Mucosa of rectum (tissue), 2 donors: ENCODE results near the gene AMTN.

Source experiments
- H3K27ac ChIP-seq, 2 donors: one replicate each; pipeline ENCODE4 v1.7.0; 2013; ENCODE audit warnings: inconsistent platforms in 2 of 2, low read depth in 2 of 2, low read length in 2 of 2
- H3K27me3 ChIP-seq, 2 donors: one replicate each; pipeline ENCODE4 v1.7.0; 2013; ENCODE audit warnings: low read length in 2 of 2; ENCODE audit not compliant: control insufficient read depth in 2 of 2, insufficient read depth in 2 of 2
- H3K36me3 ChIP-seq, 2 donors: one replicate each; pipeline ENCODE4 v1.7.0; 2013; ENCODE audit warnings: low read length in 2 of 2; ENCODE audit not compliant: control insufficient read depth in 2 of 2, insufficient read depth in 2 of 2
- H3K4me1 ChIP-seq, 2 donors: one replicate each; pipeline ENCODE4 v1.7.0; 2013; ENCODE audit warnings: low read length in 2 of 2, mild to moderate bottlenecking in 1 of 2; ENCODE audit not compliant: control insufficient read depth in 2 of 2, insufficient read depth in 2 of 2
- H3K4me3 ChIP-seq, 2 donors: one replicate each; pipeline ENCODE4 v1.7.0; 2013; ENCODE audit warnings: low read length in 2 of 2
- H3K9ac ChIP-seq, 2 donors: one replicate each; pipeline ENCODE4 v1.7.0; 2013; ENCODE audit warnings: low read length in 2 of 2, low read depth in 1 of 2, mild to moderate bottlenecking in 1 of 2
- H3K9me3 ChIP-seq, 2 donors: one replicate each; pipeline ENCODE4 v1.7.0; 2013; ENCODE audit warnings: low read length in 2 of 2; ENCODE audit not compliant: control insufficient read depth in 2 of 2
- donor health status: healthy.
- donor health status: Normal muscosa, but diverticular disease.

The AMTN gene

DNA sequence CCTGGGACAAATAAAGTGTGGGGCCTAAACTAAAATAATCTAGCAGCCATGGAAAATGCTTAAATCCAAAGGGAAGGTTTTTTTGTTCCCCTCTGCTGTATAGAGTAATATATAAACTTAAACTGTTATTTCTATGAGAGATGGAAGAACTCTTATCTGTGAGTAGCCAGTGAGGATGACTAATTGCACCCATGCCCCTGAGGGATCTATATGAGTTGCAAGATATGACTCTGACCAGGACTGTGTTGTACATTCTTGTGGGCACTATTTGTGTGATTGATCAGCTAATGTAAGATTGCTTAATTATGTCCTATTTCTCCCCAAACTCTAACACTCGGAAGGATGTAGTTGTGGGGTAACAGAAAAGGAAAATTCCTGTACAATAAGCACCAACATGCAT is 38.5 kb downstream of the AMTN start:
- no peak overlapping the region for H3K9ac ChIP-seq
- H3K9me3 ChIP-seq: no peaks in the 10 kb centered on the region
- H3K27ac ChIP-seq: no peak overlapping the region
- no peak overlapping the region for H3K4me3 ChIP-seq
- H3K36me3 ChIP-seq: no peaks in the 10 kb centered on the region
- no peaks in the 10 kb centered on the region for H3K27me3 ChIP-seq
- H3K4me1 ChIP-seq: no peaks in the 10 kb centered on the region

DNA sequence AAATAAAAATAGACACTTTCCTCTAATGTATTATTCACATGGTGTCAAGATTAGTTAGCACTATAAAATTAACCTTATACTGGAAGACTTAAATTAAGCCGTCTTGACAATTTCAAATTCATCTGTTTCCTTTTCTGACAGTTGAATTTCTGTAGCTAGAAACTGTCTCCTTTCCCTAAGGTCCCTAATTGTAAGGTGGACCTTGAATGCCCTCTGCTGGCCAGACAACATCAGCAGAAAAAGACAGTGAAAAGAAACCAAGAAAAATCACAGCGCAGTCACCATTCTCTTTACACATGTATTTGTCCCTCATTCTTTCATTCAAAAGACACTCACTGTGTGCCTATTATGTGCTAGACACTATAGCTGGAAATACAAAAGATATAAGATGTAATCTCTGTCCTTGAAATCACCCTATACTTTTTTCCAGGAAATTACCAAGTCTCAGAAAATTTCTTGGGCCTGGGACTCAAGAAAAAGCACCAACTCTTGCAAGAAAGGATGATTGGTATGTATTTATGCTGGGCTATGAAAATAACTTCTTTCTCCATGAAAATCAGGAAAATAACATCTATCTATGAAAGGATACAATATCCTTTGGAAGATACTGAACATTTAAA is 41.0 kb downstream of the AMTN start:
- Histone ChIP-seq H3K9ac (no peak overlapping the region), H3K27ac (no peak overlapping the region), H3K4me3 (no peak overlapping the region), H3K4me1 (no peaks in the 10 kb centered on the region), H3K9me3 (no peaks in the 10 kb centered on the region), H3K27me3 (no peaks in the 10 kb centered on the region), H3K36me3 (no peaks in the 10 kb centered on the region)

DNA sequence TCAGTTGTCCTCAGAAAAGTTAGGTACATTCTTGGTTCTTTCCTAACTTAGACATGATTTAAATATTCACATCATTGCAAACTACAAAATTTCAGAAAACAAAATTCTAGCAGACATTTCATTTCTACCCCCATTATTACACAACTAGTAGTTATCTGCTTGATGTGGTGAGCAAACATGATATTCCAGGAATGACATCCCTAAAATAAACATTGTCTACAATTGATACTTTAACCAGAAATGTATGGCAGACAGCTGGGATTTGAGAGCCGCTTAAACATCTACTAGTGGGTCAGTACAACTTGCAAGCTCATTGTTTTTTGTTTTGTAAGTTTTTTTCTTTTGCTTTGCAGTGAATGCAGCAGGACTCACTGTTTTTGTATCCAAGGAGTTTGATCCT is 41.6 kb downstream of the AMTN start:
- no peaks in the 10 kb centered on the region for H3K27me3 ChIP-seq
- H3K4me3 ChIP-seq: no peak overlapping the region
- H3K27ac ChIP-seq: no peak overlapping the region
- H3K9ac ChIP-seq: no peak overlapping the region
- no peaks in the 10 kb centered on the region for H3K4me1 ChIP-seq
- no peaks in the 10 kb centered on the region for H3K36me3 ChIP-seq
- no peaks in the 10 kb centered on the region for H3K9me3 ChIP-seq

DNA sequence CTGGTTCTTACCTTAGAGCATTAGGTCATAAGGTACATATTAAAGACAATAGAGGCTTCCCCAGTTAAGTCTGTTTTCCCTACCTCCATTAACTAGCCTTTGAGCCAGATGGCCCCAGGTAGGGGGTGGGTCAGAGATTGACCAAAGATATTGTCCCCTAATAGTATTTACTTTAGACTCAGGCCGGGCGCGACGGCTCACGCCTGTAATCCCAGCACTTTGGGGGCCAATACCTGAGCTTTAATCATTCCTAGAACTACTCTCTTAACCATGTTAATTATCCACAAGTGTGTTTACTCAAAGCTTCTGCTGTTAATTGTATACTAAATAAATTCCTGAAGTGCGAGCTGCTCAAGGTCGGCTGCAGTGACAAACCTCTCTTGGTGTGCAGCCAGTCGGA is 45.7 kb downstream of the AMTN start:
- Histone ChIP-seq H3K27me3 (no peaks in the 10 kb centered on the region), H3K27ac (no peak overlapping the region), H3K9me3 (no peaks in the 10 kb centered on the region), H3K4me3 (no peak overlapping the region), H3K36me3 (no peaks in the 10 kb centered on the region), H3K4me1 (no peaks in the 10 kb centered on the region), H3K9ac (no peak overlapping the region)

DNA sequence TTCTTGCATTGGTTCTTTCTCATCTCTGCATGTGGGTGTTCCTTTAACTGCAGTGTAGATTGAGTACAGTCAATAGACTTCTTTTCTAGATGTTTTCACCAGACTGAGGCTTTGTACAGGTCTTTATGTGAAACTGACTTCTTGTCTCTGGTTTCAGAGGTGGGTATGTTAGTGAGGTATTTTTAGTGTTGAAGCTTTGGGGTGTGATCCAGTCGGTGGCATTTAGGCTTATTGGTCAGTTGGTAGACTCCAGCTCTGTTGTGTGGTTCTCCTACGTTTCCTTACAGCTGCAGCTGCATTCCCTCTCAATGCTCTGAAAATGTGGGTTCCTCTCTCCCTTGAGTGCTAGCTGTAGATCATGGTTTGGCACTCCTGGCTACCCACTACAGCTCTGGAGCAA is 52.4 kb downstream of the AMTN start:
- Histone ChIP-seq H3K9me3 (no peaks in the 10 kb centered on the region), H3K9ac (no peak overlapping the region), H3K4me3 (no peak overlapping the region), H3K4me1 (no peaks in the 10 kb centered on the region), H3K27me3 (no peaks in the 10 kb centered on the region), H3K36me3 (no peaks in the 10 kb centered on the region), H3K27ac (no peak overlapping the region)

DNA sequence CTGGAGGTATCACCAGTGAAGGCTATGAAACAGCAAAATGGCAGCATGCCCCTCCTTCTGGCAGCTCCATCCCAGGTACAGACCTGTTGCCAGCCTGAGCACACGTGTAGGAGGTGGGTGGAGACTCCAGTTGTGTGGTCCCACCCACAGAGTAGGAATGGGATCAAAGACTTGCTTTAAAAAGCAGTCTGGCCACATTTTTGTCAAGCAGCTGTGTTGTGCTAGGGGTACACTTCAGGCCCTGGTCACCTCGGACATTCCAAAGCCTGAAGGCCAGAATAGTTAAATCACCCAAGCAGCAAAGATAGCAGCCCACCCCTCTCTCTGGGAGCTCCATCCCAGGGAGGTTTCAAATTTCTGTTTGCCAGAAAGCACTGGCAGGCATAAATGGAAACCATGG is 53.4 kb downstream of the AMTN start:
- Histone ChIP-seq H3K9ac (no peak overlapping the region), H3K4me1 (no peaks in the 10 kb centered on the region), H3K36me3 (no peaks in the 10 kb centered on the region), H3K27ac (no peak overlapping the region), H3K27me3 (no peaks in the 10 kb centered on the region), H3K4me3 (no peak overlapping the region), H3K9me3 (no peaks in the 10 kb centered on the region)

DNA sequence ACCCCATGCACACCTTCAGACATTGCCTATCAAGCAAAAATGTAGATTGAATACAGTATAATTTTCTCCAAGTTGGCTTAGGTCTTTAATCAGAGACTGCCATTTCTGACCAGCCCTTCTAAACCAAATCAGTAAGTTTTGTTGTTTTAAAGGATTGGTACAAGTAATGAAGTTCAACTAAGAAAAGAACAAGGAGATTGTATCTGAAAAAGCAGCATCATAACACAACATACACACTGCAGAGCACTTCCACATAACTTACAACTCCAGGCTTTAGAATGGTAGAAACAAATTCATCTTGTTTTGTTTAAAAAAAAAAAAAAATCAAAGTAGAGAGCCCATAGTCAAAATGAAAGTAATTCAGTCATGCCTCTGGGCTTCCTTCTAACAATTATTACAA is 57.6 kb downstream of the AMTN start:
- H3K27ac ChIP-seq: no peak overlapping the region
- no peak overlapping the region for H3K4me3 ChIP-seq
- H3K36me3 ChIP-seq: no peaks in the 10 kb centered on the region
- no peak overlapping the region for H3K9ac ChIP-seq
- no peaks in the 10 kb centered on the region for H3K27me3 ChIP-seq
- H3K4me1 ChIP-seq: no peaks in the 10 kb centered on the region
- H3K9me3 ChIP-seq: no peaks in the 10 kb centered on the region

DNA sequence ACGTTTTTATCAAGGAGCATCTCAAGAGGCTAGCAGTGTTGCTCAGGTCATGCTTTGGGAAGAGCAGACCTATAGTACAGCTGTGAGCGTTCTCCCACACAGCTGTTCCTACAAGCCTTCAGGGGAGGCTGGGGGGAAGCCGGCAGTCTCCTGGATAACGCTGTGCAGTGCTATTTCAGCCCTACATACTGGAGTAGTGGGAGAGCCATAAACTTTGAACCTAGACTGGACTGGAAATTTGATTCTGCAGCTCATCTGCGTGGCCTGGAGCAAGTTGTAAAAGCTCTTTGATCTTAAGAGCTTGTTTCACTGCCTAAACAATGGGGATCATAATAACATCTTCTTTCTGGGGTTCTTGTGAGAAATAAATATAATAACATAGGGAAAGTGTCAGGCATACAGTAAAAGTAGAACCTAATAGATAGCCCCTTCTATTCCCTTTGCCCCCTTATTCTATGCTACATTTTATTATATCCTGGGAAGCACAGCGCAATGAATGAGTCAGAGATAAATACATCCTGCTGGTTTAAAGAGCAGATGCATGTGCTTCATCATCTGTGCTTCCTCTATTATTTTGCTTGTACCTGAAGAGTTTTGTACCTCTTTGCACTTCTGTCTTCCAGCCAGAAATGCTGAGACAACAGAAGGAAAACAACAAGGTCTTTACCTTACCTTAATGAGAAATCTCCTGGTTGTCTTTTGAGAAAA is 59.0 kb downstream of the AMTN start:
- Histone ChIP-seq H3K4me1 (no peaks in the 10 kb centered on the region), H3K27ac (no peak overlapping the region), H3K27me3 (no peaks in the 10 kb centered on the region), H3K4me3 (no peak overlapping the region), H3K9me3 (no peaks in the 10 kb centered on the region), H3K36me3 (no peaks in the 10 kb centered on the region), H3K9ac (no peak overlapping the region)

DNA sequence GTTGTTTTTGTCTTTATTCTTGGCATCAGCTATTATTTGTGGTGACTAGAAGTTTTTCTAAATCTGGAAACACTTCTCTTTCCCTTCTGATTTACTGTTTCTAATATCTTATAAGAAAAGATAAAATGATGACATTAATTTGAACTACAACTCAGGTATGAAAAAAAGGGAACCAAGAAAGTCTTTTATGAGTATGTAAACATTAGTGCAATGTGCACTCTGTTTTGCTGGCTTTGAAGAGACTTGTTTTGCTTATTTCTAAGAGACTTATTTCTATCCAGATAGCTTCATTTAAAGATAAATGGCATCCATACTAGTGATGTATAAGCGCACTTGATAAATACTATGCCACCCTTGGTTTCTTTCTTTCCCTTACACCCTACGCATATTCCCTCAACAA is 63.6 kb downstream of the AMTN start:
- no peaks in the 10 kb centered on the region for H3K9me3 ChIP-seq
- no peak overlapping the region for H3K9ac ChIP-seq
- no peaks in the 10 kb centered on the region for H3K27me3 ChIP-seq
- H3K4me1 ChIP-seq: peaks cover 0 to 3% of the 10 kb centered on the region in 2 donors
- no peaks in the 10 kb centered on the region for H3K36me3 ChIP-seq
- no peak overlapping the region for H3K4me3 ChIP-seq
- no peak overlapping the region for H3K27ac ChIP-seq
